Trophoblast cell (in vitro differentiated cells and primary cell): Measurements from ENCODE around the gene PHRF1.

Source experiments
- DNase-seq, 2 donors: peaks; one replicate each; pipeline ENCODE4 v3.0.0-alpha.2; 2016
- H2AFZ ChIP-seq: 2 replicates; pipeline ENCODE4 v1.6.1; 2013; ENCODE audit warnings: low read length, moderate library complexity, mild to moderate bottlenecking; ENCODE audit not compliant: insufficient read depth, poor library complexity
- H2AK5ac ChIP-seq: 2 replicates; pipeline ENCODE4 v1.6.1; 2013; ENCODE audit warnings: mild to moderate bottlenecking, low read length
- H2BK120ac ChIP-seq: 2 replicates; pipeline ENCODE4 v1.6.1; 2013; ENCODE audit warnings: low read length, mild to moderate bottlenecking, moderate library complexity; ENCODE audit not compliant: insufficient read depth, poor library complexity
- H2BK12ac ChIP-seq: 2 replicates; pipeline ENCODE4 v1.6.1; 2013; ENCODE audit warnings: mild to moderate bottlenecking, low read length, moderate library complexity
- H2BK5ac ChIP-seq: 2 replicates; pipeline ENCODE4 v1.6.1; 2013; ENCODE audit warnings: low read length, low read depth, moderate library complexity, mild to moderate bottlenecking; ENCODE audit not compliant: poor library complexity
- H3K14ac ChIP-seq: 2 replicates; pipeline ENCODE4 v1.6.1; 2013; ENCODE audit warnings: mild to moderate bottlenecking, low read length
- H3K18ac ChIP-seq: 2 replicates; pipeline ENCODE4 v1.6.1; 2013; ENCODE audit warnings: mild to moderate bottlenecking, low read length
- H3K23ac ChIP-seq: 2 replicates; pipeline ENCODE4 v1.6.1; 2013; ENCODE audit warnings: low read length
- H3K27ac ChIP-seq: 2 replicates; pipeline ENCODE4 v1.5.1; 2013; ENCODE audit warnings: low read depth, mild to moderate bottlenecking, inconsistent platforms, low read length, moderate library complexity
- H3K27me3 ChIP-seq: 2 replicates; pipeline ENCODE4 v1.6.1; 2013; ENCODE audit warnings: inconsistent platforms, mild to moderate bottlenecking, low read length, moderate library complexity; ENCODE audit not compliant: insufficient read depth
- H3K36me3 ChIP-seq, 2 experiments: 1 replicate in 1 of 2; 2 replicates in 1 of 2; pipeline ENCODE4 v1.6.1; 2013; ENCODE audit warnings: low read length in 2 of 2, mild to moderate bottlenecking in 2 of 2, moderate library complexity in 1 of 2; ENCODE audit not compliant: insufficient read depth in 2 of 2, control insufficient read depth in 1 of 2
- H3K4ac ChIP-seq: 2 replicates; pipeline ENCODE4 v1.6.1; 2013; ENCODE audit warnings: low read depth, mild to moderate bottlenecking, low read length, moderate library complexity
- H3K4me1 ChIP-seq, 2 experiments: 1 replicate in 1 of 2; 2 replicates in 1 of 2; pipeline ENCODE4 v1.6.1; 2013; ENCODE audit warnings: low read length in 2 of 2, mild to moderate bottlenecking in 2 of 2, moderate library complexity in 1 of 2; ENCODE audit not compliant: insufficient read depth in 2 of 2, control insufficient read depth in 1 of 2
- H3K4me2 ChIP-seq: 2 replicates; pipeline ENCODE4 v1.6.1; 2013; ENCODE audit warnings: inconsistent platforms, mild to moderate bottlenecking, low read length, moderate library complexity
- H3K4me3 ChIP-seq: 2 replicates; pipeline ENCODE4 v1.5.1; 2013; ENCODE audit warnings: mild to moderate bottlenecking, low read depth, low read length, inconsistent platforms
- H3K79me1 ChIP-seq: one replicate; pipeline ENCODE4 v1.6.1; 2013; ENCODE audit warnings: low read length
- H3K79me2 ChIP-seq: 2 replicates; pipeline ENCODE4 v1.6.1; 2013; ENCODE audit warnings: low read length, mild to moderate bottlenecking; ENCODE audit not compliant: control insufficient read depth, insufficient read depth, poor library complexity
- H3K9ac ChIP-seq: 2 replicates; pipeline ENCODE4 v1.6.1; 2013; ENCODE audit warnings: mild to moderate bottlenecking, low read length
- H3K9me3 ChIP-seq: 2 replicates; pipeline ENCODE4 v1.6.1; 2013; ENCODE audit warnings: low read depth, mild to moderate bottlenecking, control low read depth, inconsistent platforms, low read length; ENCODE audit not compliant: insufficient read depth
- H4K12ac ChIP-seq: 2 replicates; pipeline ENCODE4 v1.6.1; 2013; ENCODE audit warnings: low read depth, mild to moderate bottlenecking, low read length, moderate library complexity
- H4K8ac ChIP-seq: 2 replicates; pipeline ENCODE4 v1.6.1; 2013; ENCODE audit warnings: low read depth, mild to moderate bottlenecking, low read length, moderate library complexity
- H4K91ac ChIP-seq: one replicate; pipeline ENCODE4 v1.6.1; 2013; ENCODE audit warnings: low read depth, mild to moderate bottlenecking, low read length, moderate library complexity
- WGBS: extraction: QIAGEN DNeasy Blood & Tissue Kit; methylation state at CpG from one replicate; pipeline ENCODE4 v1.1.7; 2013; ENCODE audit warnings: missing lambda C conversion rate; ENCODE audit not compliant: insufficient read length, insufficient coverage; ENCODE audit errors: extremely low coverage; 5-methylcytosine and 5-hydroxymethylcytosine counted together

The PHRF1 gene

DNA sequence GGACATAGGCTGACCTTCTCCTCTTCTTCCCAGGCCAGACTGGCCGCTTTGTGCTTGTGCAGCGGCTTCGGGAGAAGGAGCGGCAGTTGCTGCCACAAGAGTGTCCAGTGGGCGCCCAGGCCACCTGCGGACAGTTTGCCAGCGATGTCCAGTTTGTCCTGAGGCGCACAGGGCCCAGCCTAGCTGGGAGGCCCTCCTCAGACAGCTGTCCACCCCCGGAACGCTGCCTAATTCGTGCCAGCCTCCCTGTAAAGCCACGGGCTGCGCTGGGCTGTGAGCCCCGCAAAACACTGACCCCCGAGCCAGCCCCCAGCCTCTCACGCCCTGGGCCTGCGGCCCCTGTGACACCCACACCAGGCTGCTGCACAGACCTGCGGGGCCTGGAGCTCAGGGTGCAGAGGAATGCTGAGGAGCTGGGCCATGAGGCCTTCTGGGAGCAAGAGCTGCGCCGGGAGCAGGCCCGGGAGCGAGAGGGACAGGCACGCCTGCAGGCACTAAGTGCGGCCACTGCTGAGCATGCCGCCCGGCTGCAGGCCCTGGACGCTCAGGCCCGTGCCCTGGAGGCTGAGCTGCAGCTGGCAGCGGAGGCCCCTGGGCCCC, 14.1 kb upstream of the PHRF1 start:
- H3K36me3 ChIP-seq: peaks cover 14 to 22% of the 10 kb centered on the region in 2 experiments
- H3K9ac ChIP-seq: peak overlapping the region; percentile 42
- peak overlapping the region; percentile 82 for H3K4ac ChIP-seq
- H2BK12ac ChIP-seq: no peak overlapping the region
- no peak overlapping the region for H2AFZ ChIP-seq
- no peak overlapping the region for H4K12ac ChIP-seq
- peak overlapping the region; percentile 10 for H2AK5ac ChIP-seq
- peak overlapping the region; percentile 81 for H3K18ac ChIP-seq
- H3K4me3 ChIP-seq: peak overlapping the region; percentile 86
- peak overlapping the region; percentile 58 for H3K14ac ChIP-seq
- peak overlapping the region; percentile 61 for H4K8ac ChIP-seq
- H3K4me1 ChIP-seq: peaks cover 48 to 53% of the 10 kb centered on the region in 2 experiments
- peaks cover 20% of the 10 kb centered on the region for H3K79me2 ChIP-seq
- peak overlapping the region; percentile 48 for H2BK5ac ChIP-seq
- H4K91ac ChIP-seq: peak overlapping the region; percentile 56
- no peaks in the 10 kb centered on the region for H3K27me3 ChIP-seq
- DNase-seq: peak; percentile 66 to 80
- H3K9me3 ChIP-seq: peaks cover 4% of the 10 kb centered on the region
- no peak overlapping the region for H3K23ac ChIP-seq
- H2BK120ac ChIP-seq: peak overlapping the region; percentile 47
- H3K4me2 ChIP-seq: peak overlapping the region; percentile 77
- WGBS: no CpG with 5 or more reads among the region's 29 CpGs
- peak overlapping the region; percentile 69 for H3K27ac ChIP-seq
- H3K79me1 ChIP-seq: peaks cover 36% of the 10 kb centered on the region

DNA sequence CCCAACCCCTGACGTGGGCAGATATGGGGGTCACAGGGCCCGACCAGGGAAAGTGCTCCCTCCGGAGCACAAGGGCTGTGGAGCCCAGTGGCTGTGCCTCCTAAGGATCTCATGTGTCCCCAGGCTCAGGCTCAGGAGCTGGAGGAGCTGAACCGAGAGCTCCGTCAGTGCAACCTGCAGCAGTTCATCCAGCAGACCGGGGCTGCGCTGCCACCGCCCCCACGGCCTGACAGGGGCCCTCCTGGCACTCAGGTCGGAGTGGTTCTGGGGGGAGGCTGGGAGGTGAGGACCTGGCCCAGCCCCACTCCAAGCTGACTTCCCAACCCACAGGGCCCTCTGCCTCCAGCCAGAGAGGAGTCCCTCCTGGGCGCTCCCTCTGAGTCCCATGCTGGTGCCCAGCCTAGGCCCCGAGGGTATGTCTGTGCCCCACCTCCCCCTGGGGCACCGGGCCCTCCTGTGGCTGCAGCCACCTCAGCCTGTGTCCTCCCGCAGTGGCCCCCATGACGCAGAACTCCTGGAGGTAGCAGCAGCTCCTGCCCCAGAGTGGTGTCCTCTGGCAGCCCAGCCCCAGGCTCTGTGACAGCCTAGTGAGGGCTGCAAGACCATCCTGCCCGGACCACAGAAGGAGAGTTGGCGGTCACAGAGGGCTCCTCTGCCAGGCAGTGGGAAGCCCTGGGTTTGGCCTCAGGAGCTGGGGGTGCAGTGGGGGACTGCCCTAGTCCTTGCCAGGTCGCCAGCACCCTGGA, 13.0 kb upstream of the PHRF1 start:
- peak overlapping the region; percentile 49 for H3K27ac ChIP-seq
- H3K23ac ChIP-seq: no peak overlapping the region
- H3K36me3 ChIP-seq: peaks cover 16 to 22% of the 10 kb centered on the region in 2 experiments
- peaks cover 40% of the 10 kb centered on the region for H3K79me1 ChIP-seq
- H4K8ac ChIP-seq: peak overlapping the region; percentile 8
- no peak overlapping the region for H2BK12ac ChIP-seq
- no peak overlapping the region for H2BK5ac ChIP-seq
- H2BK120ac ChIP-seq: no peak overlapping the region
- peak overlapping the region; percentile 34 for H3K4ac ChIP-seq
- H3K9me3 ChIP-seq: peaks cover 8% of the 10 kb centered on the region
- peaks cover 48 to 62% of the 10 kb centered on the region in 2 experiments for H3K4me1 ChIP-seq
- DNase-seq: peak; percentile 95 to 96
- H3K9ac ChIP-seq: no peak overlapping the region
- peak overlapping the region; percentile 52 for H4K91ac ChIP-seq
- peaks cover 23% of the 10 kb centered on the region for H3K79me2 ChIP-seq
- H3K4me2 ChIP-seq: no peak overlapping the region
- no CpG with 5 or more reads among the region's 18 CpGs for WGBS
- no peak overlapping the region for H4K12ac ChIP-seq
- no peaks in the 10 kb centered on the region for H3K27me3 ChIP-seq
- H3K4me3 ChIP-seq: peak overlapping the region; percentile 0
- no peak overlapping the region for H2AK5ac ChIP-seq
- peak overlapping the region; percentile 33 for H3K14ac ChIP-seq
- no peak overlapping the region for H2AFZ ChIP-seq
- H3K18ac ChIP-seq: peak overlapping the region; percentile 22

DNA sequence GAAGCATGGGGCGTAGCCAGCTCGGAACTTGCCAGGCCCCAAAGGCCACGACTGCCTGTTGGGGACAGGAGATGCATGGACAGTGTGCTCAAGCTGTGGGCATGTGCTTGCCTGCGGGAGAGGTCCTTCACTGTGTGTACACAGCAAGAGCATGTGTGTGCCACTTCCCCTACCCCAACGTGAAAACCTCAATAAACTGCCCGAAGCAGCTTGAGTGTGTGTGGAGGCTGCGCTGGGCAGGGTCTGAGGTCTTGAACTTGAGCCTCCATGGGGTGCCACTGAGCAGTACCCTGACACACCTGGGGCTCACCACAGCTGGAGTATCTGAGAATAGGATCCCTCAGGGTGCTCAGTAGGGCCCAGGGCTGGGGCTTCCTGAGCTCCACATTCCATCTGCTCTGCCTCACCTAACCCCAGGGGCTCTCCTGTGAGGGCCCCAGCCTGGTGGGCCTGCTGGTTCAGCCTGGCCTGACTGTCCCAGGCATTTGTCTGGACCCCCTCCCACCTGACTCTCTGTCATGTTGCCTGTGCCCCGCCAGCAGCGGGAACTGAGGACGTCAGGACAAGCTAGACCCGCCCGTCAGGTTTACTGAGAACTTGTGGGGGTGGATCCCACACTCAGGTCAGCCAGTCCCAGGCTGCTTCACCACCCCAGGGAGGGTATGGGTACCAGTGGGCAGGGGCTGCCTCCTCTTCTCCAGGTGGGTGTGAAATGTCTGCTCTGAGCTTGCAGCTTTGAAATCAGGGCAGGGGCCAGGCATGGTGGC, 12.3 kb upstream of the PHRF1 start:
- H3K4me2 ChIP-seq: peak overlapping the region; percentile 3
- H3K14ac ChIP-seq: peak overlapping the region; percentile 38
- no peak overlapping the region for H4K12ac ChIP-seq
- peaks cover 16 to 22% of the 10 kb centered on the region in 2 experiments for H3K36me3 ChIP-seq
- H3K23ac ChIP-seq: no peak overlapping the region
- peak overlapping the region; percentile 52 for H4K91ac ChIP-seq
- H3K9ac ChIP-seq: no peak overlapping the region
- H2AFZ ChIP-seq: no peak overlapping the region
- peak overlapping the region; percentile 25 for H2BK120ac ChIP-seq
- no peaks in the 10 kb centered on the region for H3K27me3 ChIP-seq
- WGBS: no CpG with 5 or more reads among the region's 12 CpGs
- peak overlapping the region; percentile 34 for H3K18ac ChIP-seq
- no peak overlapping the region for H2AK5ac ChIP-seq
- H3K27ac ChIP-seq: peak overlapping the region; percentile 49
- peak overlapping the region; percentile 55 for H2BK5ac ChIP-seq
- H3K4me3 ChIP-seq: peak overlapping the region; percentile 0
- peaks cover 8% of the 10 kb centered on the region for H3K9me3 ChIP-seq
- H3K4ac ChIP-seq: no peak overlapping the region
- peak; percentile 83 to 87 for DNase-seq
- peaks cover 25% of the 10 kb centered on the region for H3K79me2 ChIP-seq
- peak overlapping the region; percentile 19 for H2BK12ac ChIP-seq
- H3K79me1 ChIP-seq: peaks cover 43% of the 10 kb centered on the region
- H4K8ac ChIP-seq: peak overlapping the region; percentile 5
- peaks cover 49 to 62% of the 10 kb centered on the region in 2 experiments for H3K4me1 ChIP-seq

DNA sequence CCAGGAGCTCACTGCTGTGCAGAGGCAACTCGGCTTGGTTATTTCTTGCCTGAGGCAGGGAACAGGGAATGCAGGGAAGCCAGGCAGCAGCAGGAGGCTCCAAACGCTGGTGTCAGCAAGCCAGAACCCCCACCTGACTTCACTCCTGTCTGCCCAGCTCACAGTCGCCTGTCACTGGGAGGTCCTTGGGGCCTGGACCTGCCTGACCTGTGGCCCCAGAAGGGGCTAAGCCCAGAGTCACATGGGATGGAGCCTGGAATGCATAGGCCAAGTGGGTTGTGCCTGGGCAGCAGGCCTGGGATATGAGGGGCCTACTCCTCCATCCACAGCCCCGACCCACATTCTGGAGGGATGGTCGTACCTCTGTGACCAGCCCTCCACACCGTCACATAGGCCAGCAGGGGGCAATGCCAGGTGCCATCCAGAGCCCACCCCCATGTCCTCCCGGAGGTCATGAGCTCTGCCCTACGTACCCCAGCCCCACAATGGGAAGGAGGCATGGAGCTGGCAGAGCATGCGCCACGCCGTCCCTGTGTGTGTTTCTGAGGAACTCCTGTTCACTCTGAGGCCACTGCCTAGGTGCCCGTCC, 10.3 kb upstream of the PHRF1 start:
- peak overlapping the region; percentile 22 for H3K18ac ChIP-seq
- H3K27me3 ChIP-seq: no peaks in the 10 kb centered on the region
- no peak overlapping the region for H3K23ac ChIP-seq
- peaks cover 37% of the 10 kb centered on the region for H3K79me1 ChIP-seq
- no peak overlapping the region for H3K4me3 ChIP-seq
- H3K27ac ChIP-seq: peak overlapping the region; percentile 56
- H4K8ac ChIP-seq: peak overlapping the region; percentile 40
- H2BK5ac ChIP-seq: peak overlapping the region; percentile 3
- H2BK12ac ChIP-seq: peak overlapping the region; percentile 63
- no CpG with 5 or more reads among the region's 12 CpGs for WGBS
- peak; percentile 68 to 85 for DNase-seq
- H4K91ac ChIP-seq: peak overlapping the region; percentile 36
- H4K12ac ChIP-seq: no peak overlapping the region
- peaks cover 20% of the 10 kb centered on the region for H3K79me2 ChIP-seq
- H3K9ac ChIP-seq: no peak overlapping the region
- peak overlapping the region; percentile 13 for H3K4ac ChIP-seq
- peaks cover 8% of the 10 kb centered on the region for H3K9me3 ChIP-seq
- peak overlapping the region; percentile 5 for H2AK5ac ChIP-seq
- H2AFZ ChIP-seq: no peak overlapping the region
- peak overlapping the region; percentile 54 for H3K14ac ChIP-seq
- peak overlapping the region; percentile 14 for H2BK120ac ChIP-seq
- H3K4me1 ChIP-seq: peaks cover 48 to 62% of the 10 kb centered on the region in 2 experiments
- peaks cover 16 to 22% of the 10 kb centered on the region in 2 experiments for H3K36me3 ChIP-seq
- no peak overlapping the region for H3K4me2 ChIP-seq
